Breast epithelium (tissue), 3 donors: Measurements from ENCODE around the gene NMRK2.
"Not testable (repeated sequence)": the region's sequence is repeated elsewhere in the genome, so short reads cannot be mapped to it uniquely, and the experiment has no call there.

Experiments
- CTCF ChIP-seq, 3 donors: fragments of 450-650 bp; IDR thresholded peaks; one replicate each; pipeline ENCODE4 v1.5.1; 2016 to 2017; ENCODE audit warnings: antibody characterized with exemption in 3 of 3, mild to moderate bottlenecking in 3 of 3, moderate library complexity in 3 of 3
- POLR2A ChIP-seq: fragments of 450-650 bp; IDR thresholded peaks from one replicate; pipeline ENCODE4 v1.6.1; 2016; ENCODE audit warnings: antibody characterized with exemption, mild to moderate bottlenecking, moderate library complexity
- POLR2AphosphoS5 ChIP-seq, 3 donors: sonication (generic); formaldehyde crosslinking; IDR thresholded peaks; one replicate each; pipeline ENCODE4 v1.6.1; 2017; ENCODE audit warnings: antibody characterized with exemption in 3 of 3

- TF ChIP-seq POLR2AphosphoS5 (IDR thresholded peaks at IDR 0.05); CTCF (IDR thresholded peaks at IDR 0.05); POLR2A: not testable (repeated sequence)
Observed at GRCh38 chr19:3952755-3953276, 19.9 kb downstream of the NMRK2 start.
